HL-60/S4 treated with retinoic acid at 250 ng/mL for 4 days and 3 days (cell line): Measurements from ENCODE around the gene CIZ1.

Experiments
- in situ Hi-C: fragments of 300-500 bp; cut with MboI; formaldehyde crosslinking; loops from 2 replicates; pipeline ENCODE4 v1.7.0; 2022; ENCODE audit warnings: low sequenced_read_pairs

Gene CIZ1

GRCh38 chr9:128164307-128164885 lies 27.0 kb downstream of the CIZ1 start:
- in situ Hi-C loops = no loop called here

- in situ Hi-C loops = no loop called here
Observed at GRCh38 chr9:128163523-128164306, 27.7 kb downstream of the CIZ1 start.

- in situ Hi-C loops = no loop called here
Observed at GRCh38 chr9:128163027-128163515, 28.3 kb downstream of the CIZ1 start.

GRCh38 chr9:128162215-128163026 lies 29.0 kb downstream of the CIZ1 start:
- in situ Hi-C loops = no loop called here

- in situ Hi-C loops = no loop called here
Observed at GRCh38 chr9:128161215-128161902, 30.0 kb downstream of the CIZ1 start.

GRCh38 chr9:128160603-128160987 lies 30.8 kb downstream of the CIZ1 start:
- in situ Hi-C loops = no loop called here

- in situ Hi-C loops = no loop called here
Observed at GRCh38 chr9:128159784-128160602, 31.4 kb downstream of the CIZ1 start, which contains the start of gene BBLN. Gene BBLN, plus strand, starts transcription at chr9:128160265. Its CDS starts 143 bp downstream, at chr9:128160408.

- in situ Hi-C loops = no loop called here
Observed at GRCh38 chr9:128159522-128159783, 31.9 kb downstream of the CIZ1 start.

- in situ Hi-C loops = no loop called here
Observed at GRCh38 chr9:128155736-128156500, 35.5 kb downstream of the CIZ1 start.

- in situ Hi-C loops = no loop called here
Observed at GRCh38 chr9:128153947-128154695, 37.3 kb downstream of the CIZ1 start.

GRCh38 chr9:128153060-128153946 lies 38.1 kb downstream of the CIZ1 start:
- in situ Hi-C loops = no loop called here

- in situ Hi-C loops = no loop called here
Observed at GRCh38 chr9:128152133-128153059, 39.0 kb downstream of the CIZ1 start.

- in situ Hi-C loops = no loop called here
Observed at GRCh38 chr9:128151309-128152132, 39.9 kb downstream of the CIZ1 start.

GRCh38 chr9:128150594-128151308 lies 40.6 kb downstream of the CIZ1 start:
- in situ Hi-C loops = no loop called here

- in situ Hi-C loops = no loop called here
Observed at GRCh38 chr9:128149951-128150593, 41.3 kb downstream of the CIZ1 start.
